Tibial nerve (tissue), 4 donors: ENCODE measurements around the gene ERCC1. TPM values are rescaled to one million over a fixed set of nuclear protein-coding genes. Genes with fewer than 3 reads are reported as not detected.

ENCODE experiments used
- DNase-seq, 2 donors: peaks; one replicate each; pipeline ENCODE4 v3.0.0-alpha.2; 2019; ENCODE audit warnings: low spot score in 2 of 2
- H3K27ac ChIP-seq, 4 donors: fragments of 200-600 bp; sonication (generic) in 3 of 4; one replicate each; pipeline ENCODE4 v1.5.1; 2017 to 2019; ENCODE audit warnings: mild to moderate bottlenecking in 1 of 4
- H3K27me3 ChIP-seq, 2 donors: fragments of 200-600 bp; sonication (generic) in 1 of 2; one replicate each; pipeline versions ENCODE4 v1.5.1 to v1.6.0; 2017 to 2019
- H3K36me3 ChIP-seq, 3 donors: fragments of 200-600 bp; sonication (generic); one replicate each; pipeline ENCODE4 v1.5.1; 2018 to 2019
- H3K4me1 ChIP-seq, 4 donors: fragments of 200-600 bp; sonication (generic) in 3 of 4; one replicate each; pipeline ENCODE4 v1.5.1; 2017 to 2019
- H3K4me3 ChIP-seq, 4 donors: fragments of 200-600 bp; sonication (generic) in 3 of 4; one replicate each; pipeline ENCODE4 v1.5.1; 2017 to 2019; ENCODE audit warnings: mild to moderate bottlenecking in 1 of 4, moderate library complexity in 1 of 4
- H3K9me3 ChIP-seq, 4 donors: fragments of 200-600 bp; sonication (generic) in 3 of 4; one replicate each; pipeline ENCODE4 v1.5.1; 2017 to 2019
- CTCF ChIP-seq, 5 experiments: fragments of 200-600 bp in 3 of 5; fragments of 450-650 bp in 2 of 5; sonication (generic) in 3 of 5; IDR thresholded peaks; one replicate each; pipeline ENCODE4 v1.5.1; 2016 to 2019; ENCODE audit warnings: antibody characterized with exemption in 5 of 5, mild to moderate bottlenecking in 3 of 5, moderate library complexity in 2 of 5
- EP300 ChIP-seq, 2 donors: sonication (generic); formaldehyde crosslinking; IDR thresholded peaks; one replicate each; pipeline ENCODE4 v1.6.1; 2017; ENCODE audit warnings: antibody characterized with exemption in 2 of 2, mild to moderate bottlenecking in 1 of 2
- POLR2A ChIP-seq, 2 donors: fragments of 450-650 bp; IDR thresholded peaks; one replicate each; pipeline ENCODE4 v1.6.1; 2017; ENCODE audit warnings: antibody characterized with exemption in 2 of 2, mild to moderate bottlenecking in 2 of 2, moderate library complexity in 2 of 2
- WGBS, 2 donors: methylation state at CpG; one replicate each; pipeline ENCODE4 v1.1.5; 2018; 5-methylcytosine and 5-hydroxymethylcytosine counted together
- total RNA-seq, 4 donors: library from RNA; depleted of rRNA; stranded (reverse); fragments of >200 nt; gene quantifications; one replicate each; pipeline ENCODE4 v1.1.0, GENCODE V29; 2016

ERCC1 gene
- total RNA-seq, 4 donors from 2014 or later = 95.5 to 161 (median 99.2) TPM

DNA sequence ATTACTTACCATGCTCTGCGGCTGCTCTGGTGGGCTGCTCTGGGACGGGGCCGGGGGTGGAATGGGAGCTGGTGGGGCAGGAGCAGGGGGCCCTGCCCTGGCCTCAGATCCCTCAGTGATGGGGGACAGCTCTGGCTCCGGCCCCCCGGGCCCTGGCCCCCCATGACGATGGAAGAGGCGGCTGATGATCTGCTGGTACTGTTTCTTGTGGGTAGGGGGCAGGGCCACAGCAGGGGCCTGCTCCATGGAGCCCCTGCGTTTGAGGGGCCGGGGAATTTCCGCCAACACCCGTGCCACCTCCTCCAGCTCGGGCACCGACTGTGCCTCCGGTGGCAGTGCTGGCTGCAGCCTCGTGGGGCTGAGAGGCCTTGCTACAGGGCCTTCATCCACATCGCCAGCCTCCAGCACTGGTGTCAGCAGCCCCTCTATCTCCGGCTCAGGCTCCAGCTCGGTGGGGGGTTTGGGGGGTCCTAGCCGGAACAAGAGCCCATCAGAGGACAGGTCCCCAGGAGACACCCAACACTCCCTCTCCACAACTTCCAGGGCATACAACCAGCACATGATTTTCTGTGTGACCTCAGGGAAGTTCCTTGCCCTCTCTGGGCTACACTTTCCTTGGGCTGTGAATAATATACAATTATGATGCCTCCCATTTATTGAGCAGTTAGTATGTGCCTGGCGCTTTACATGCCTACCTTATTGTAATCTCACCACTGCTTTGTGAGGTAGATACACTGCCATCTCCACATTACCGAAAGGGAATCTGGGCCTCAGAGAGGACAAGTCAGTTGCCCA is 31.6 kb downstream of the ERCC1 start:
- H3K36me3 ChIP-seq = peaks cover 0 to 7% (median 0%) of the 10 kb centered on the region in 3 donors
- no peak overlapping the region for H3K27ac ChIP-seq
- H3K4me3 ChIP-seq = no peak overlapping the region
- no peaks in the 10 kb centered on the region for H3K4me1 ChIP-seq
- peaks cover 0 to 16% of the 10 kb centered on the region in 2 donors for H3K27me3 ChIP-seq
- no peak for TF ChIP-seq EP300 (IDR thresholded peaks at IDR 0.05)
- no peak for TF ChIP-seq CTCF (IDR thresholded peaks at IDR 0.05)
- no peak for TF ChIP-seq POLR2A (IDR thresholded peaks at IDR 0.05)
- no peaks in the 10 kb centered on the region for H3K9me3 ChIP-seq
- DNase-seq = no peak
- 92 to 95% methylated on average over 13 to 21 of the region's 21 CpGs for WGBS, 2 donors

GRCh38 chr19:45391346-45391745 is 32.4 kb downstream of the ERCC1 start:
- 61 to 77% methylated on average over 3 of the region's 3 CpGs for WGBS, 2 donors
- no peak for TF ChIP-seq CTCF (IDR thresholded peaks at IDR 0.05)
- TF ChIP-seq POLR2A (IDR thresholded peaks at IDR 0.05) = no peak
- TF ChIP-seq EP300 (IDR thresholded peaks at IDR 0.05) = no peak
- Histone ChIP-seq H3K27me3 (peaks cover 0 to 17% of the 10 kb centered on the region in 2 donors), H3K36me3 (peaks cover 0 to 7% (median 0%) of the 10 kb centered on the region in 3 donors), H3K9me3 (no peaks in the 10 kb centered on the region), H3K4me1 (no peaks in the 10 kb centered on the region), H3K4me3 (no peak overlapping the region), H3K27ac (no peak overlapping the region)
- DNase-seq = no peak

- no peaks in the 10 kb centered on the region for H3K9me3 ChIP-seq
- WGBS, 2 donors = 6 to 10% methylated on average over 20 to 33 of the region's 75 CpGs
- no peak for DNase-seq
- no peaks in the 10 kb centered on the region for H3K36me3 ChIP-seq
- H3K27me3 ChIP-seq = peaks cover 0 to 26% of the 10 kb centered on the region in 2 donors
- peaks cover 0 to 11% (median 4%) of the 10 kb centered on the region in 4 donors for H3K4me1 ChIP-seq
- no peak overlapping the region for H3K27ac ChIP-seq
- no peak overlapping the region for H3K4me3 ChIP-seq
- TF ChIP-seq CTCF (IDR thresholded peaks at IDR 0.05) = no peak
- no peak for TF ChIP-seq POLR2A (IDR thresholded peaks at IDR 0.05)
- no peak for TF ChIP-seq EP300 (IDR thresholded peaks at IDR 0.05)
Observed at GRCh38 chr19:45385392-45386221, 38.1 kb downstream of the ERCC1 start.

- Histone ChIP-seq H3K4me1 (peaks cover 0 to 11% (median 4%) of the 10 kb centered on the region in 4 donors), H3K27me3 (peaks cover 0 to 26% of the 10 kb centered on the region in 2 donors), H3K27ac (no peak overlapping the region), H3K9me3 (no peaks in the 10 kb centered on the region), H3K36me3 (no peaks in the 10 kb centered on the region), H3K4me3 (no peak overlapping the region)
- no peak for DNase-seq
- TF ChIP-seq EP300 (IDR thresholded peaks at IDR 0.05) (no peak), CTCF (IDR thresholded peaks at IDR 0.05) (no peak), POLR2A (IDR thresholded peaks at IDR 0.05) (no peak)
- WGBS, 2 donors = 82 to 91% methylated on average over 26 to 29 of the region's 29 CpGs
Observed at GRCh38 chr19:45382426-45382825, 41.3 kb downstream of the ERCC1 start.

DNA sequence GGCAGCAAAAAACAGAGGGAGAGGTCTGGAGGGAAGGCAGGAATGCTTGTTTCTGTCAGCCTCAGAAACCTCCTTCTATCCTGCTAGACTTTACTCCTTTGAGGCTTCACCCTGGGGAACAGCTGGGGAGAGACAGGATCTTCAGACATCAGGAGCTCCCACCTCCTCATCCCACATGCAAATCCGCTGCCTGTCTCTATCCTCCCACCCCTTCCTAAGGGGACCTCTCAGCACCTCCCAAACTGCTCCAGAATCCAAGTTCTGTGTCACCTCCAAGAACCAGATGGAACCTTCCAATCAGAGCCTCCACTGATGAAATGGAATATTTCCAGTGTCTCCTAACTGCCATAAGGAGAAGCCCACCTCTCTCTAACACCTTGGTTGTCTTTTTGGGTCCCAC is 43.6 kb downstream of the ERCC1 start:
- no peak overlapping the region for H3K4me3 ChIP-seq
- no peaks in the 10 kb centered on the region for H3K36me3 ChIP-seq
- H3K9me3 ChIP-seq = no peaks in the 10 kb centered on the region
- DNase-seq = no peak
- no peak overlapping the region for H3K27ac ChIP-seq
- peaks cover 0 to 6% (median 0%) of the 10 kb centered on the region in 4 donors for H3K4me1 ChIP-seq
- TF ChIP-seq EP300 (IDR thresholded peaks at IDR 0.05) = no peak
- TF ChIP-seq CTCF (IDR thresholded peaks at IDR 0.05) = no peak
- TF ChIP-seq POLR2A (IDR thresholded peaks at IDR 0.05) = no peak
- H3K27me3 ChIP-seq = peaks cover 0 to 6% of the 10 kb centered on the region in 2 donors
- WGBS, 2 donors = 68 to 92% methylated on average over 1 of the region's 1 CpG
